Hepatocyte (in vitro differentiated cells): Measurements from ENCODE around the gene CNOT6L.

Source experiments
- EZH2 ChIP-seq: fragments of 200-600 bp; sonication (generic); IDR thresholded peaks from 2 replicates; pipeline ENCODE4 v1.6.1; 2016; ENCODE audit warnings: antibody characterized with exemption, mild to moderate bottlenecking, borderline replicate concordance
- EZH2phosphoT487 ChIP-seq: fragments of 200-600 bp; sonication (generic); IDR thresholded peaks from one replicate; pipeline ENCODE4 v1.6.1; 2018; ENCODE audit warnings: antibody characterized with exemption, mild to moderate bottlenecking, low read depth, moderate library complexity; ENCODE audit not compliant: unreplicated experiment, severe bottlenecking
- TF ChIP-seq, protein P1 (sequence below): fragments of 200-600 bp; sonication (generic); IDR thresholded peaks from 2 replicates; pipeline ENCODE4 v1.5.1; 2016; ENCODE audit warnings: antibody characterized with exemption, mild to moderate bottlenecking; ENCODE audit not compliant: poor library complexity

DNA sequence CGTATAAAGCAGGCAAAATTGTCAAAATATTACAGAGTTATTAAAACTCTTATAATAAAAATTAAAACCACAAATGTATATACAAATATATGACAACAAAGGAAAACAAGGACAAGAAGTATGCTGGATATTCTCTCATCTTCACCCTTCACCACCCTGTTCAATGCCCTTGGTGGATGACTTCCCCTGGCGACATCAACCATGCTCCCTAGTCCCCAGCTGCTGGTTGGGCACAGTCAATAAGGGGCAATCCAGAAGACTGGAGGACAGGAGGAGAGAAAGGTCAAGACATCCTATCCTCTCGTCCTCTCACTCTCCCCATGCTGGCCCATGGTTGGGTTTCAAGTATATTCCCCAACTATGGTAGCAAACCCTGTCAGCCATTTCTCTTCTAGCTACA lies 142.3 kb downstream of the CNOT6L start:
- TF ChIP-seq EZH2: no peak
- TF ChIP-seq, protein P1, sequence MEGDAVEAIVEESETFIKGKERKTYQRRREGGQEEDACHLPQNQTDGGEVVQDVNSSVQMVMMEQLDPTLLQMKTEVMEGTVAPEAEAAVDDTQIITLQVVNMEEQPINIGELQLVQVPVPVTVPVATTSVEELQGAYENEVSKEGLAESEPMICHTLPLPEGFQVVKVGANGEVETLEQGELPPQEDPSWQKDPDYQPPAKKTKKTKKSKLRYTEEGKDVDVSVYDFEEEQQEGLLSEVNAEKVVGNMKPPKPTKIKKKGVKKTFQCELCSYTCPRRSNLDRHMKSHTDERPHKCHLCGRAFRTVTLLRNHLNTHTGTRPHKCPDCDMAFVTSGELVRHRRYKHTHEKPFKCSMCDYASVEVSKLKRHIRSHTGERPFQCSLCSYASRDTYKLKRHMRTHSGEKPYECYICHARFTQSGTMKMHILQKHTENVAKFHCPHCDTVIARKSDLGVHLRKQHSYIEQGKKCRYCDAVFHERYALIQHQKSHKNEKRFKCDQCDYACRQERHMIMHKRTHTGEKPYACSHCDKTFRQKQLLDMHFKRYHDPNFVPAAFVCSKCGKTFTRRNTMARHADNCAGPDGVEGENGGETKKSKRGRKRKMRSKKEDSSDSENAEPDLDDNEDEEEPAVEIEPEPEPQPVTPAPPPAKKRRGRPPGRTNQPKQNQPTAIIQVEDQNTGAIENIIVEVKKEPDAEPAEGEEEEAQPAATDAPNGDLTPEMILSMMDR: no peak
- no peak for TF ChIP-seq EZH2phosphoT487
